ENCODE results near the gene FUOM. TPM values are rescaled to one million over a fixed set of nuclear protein-coding genes. Genes with fewer than 3 reads are reported as not detected.
A peak's percentile ranks its signal among the peaks of the same experiment; 100 is the strongest.
"Not testable (repeated sequence)": the region's sequence is repeated elsewhere in the genome, so short reads cannot be mapped to it uniquely, and the experiment has no call there.

Gene FUOM
- total RNA-seq, 1 experiment from 2014 or later: 41.8 TPM

- Histone ChIP-seq H3K23me2 (ENCODE audit: insufficient read length, low read depth, low read length, poor library complexity, severe bottlenecking) (no peaks in the 10 kb centered on the region), H3K9ac (ENCODE audit: extremely low read depth, insufficient read length, low read length) (no peak overlapping the region), H3T11ph (ENCODE audit: low read length) (no peak overlapping the region), H3K79me1 (ENCODE audit: insufficient read depth, low read depth, low read length, poor library complexity, severe bottlenecking) (no peaks in the 10 kb centered on the region), H4K5ac (ENCODE audit: insufficient read length, low read depth, low read length) (no peak overlapping the region), H3K79me2 (ENCODE audit: insufficient read depth, low read length) (no peaks in the 10 kb centered on the region), H3K14ac (ENCODE audit: insufficient read depth, low read length) (no peak overlapping the region), H3K9me3 (ENCODE audit: control insufficient read depth, low read depth, low read length) (no peaks in the 10 kb centered on the region), H2BK12ac (ENCODE audit: insufficient read length, low read depth, low read length) (no peak overlapping the region), H3K4me1 (ENCODE audit: insufficient read depth, low read length) (no peaks in the 10 kb centered on the region), H3K23ac (ENCODE audit: insufficient read length, low read depth, low read length) (no peak overlapping the region), H2BK15ac (ENCODE audit: low read depth, low read length) (no peak overlapping the region), H3K18ac (ENCODE audit: insufficient read length, low read depth, low read length) (no peak overlapping the region), H3K56ac (ENCODE audit: insufficient read length, low read depth, low read length) (no peak overlapping the region), H4K91ac (ENCODE audit: insufficient read length, low read depth, low read length) (no peak overlapping the region), H2BK120ac (ENCODE audit: low read depth, low read length, poor library complexity, severe bottlenecking) (no peak overlapping the region), H3K27ac (ENCODE audit: insufficient read length, low read depth, low read length) (no peak overlapping the region), H2BK20ac (ENCODE audit: low read depth, low read length, poor library complexity, severe bottlenecking) (no peak overlapping the region), H4K8ac (replicated peaks; ENCODE audit: insufficient read length, low read depth, low read length) (no peak overlapping the region), H3K4ac (ENCODE audit: low read depth, low read length) (no peak overlapping the region), H3K27me3 (ENCODE audit: insufficient read depth, low read length) (no peaks in the 10 kb centered on the region), H2AK5ac (ENCODE audit: insufficient read length, low read length) (no peak overlapping the region), H4K20me1 (ENCODE audit: control insufficient read depth, insufficient read depth, insufficient read length) (no peaks in the 10 kb centered on the region), H2BK5ac (ENCODE audit: insufficient read length, low read length) (no peak overlapping the region), H2AFZ (ENCODE audit: low read length) (no peak overlapping the region), H3K4me2 (ENCODE audit: insufficient read depth, insufficient read length, low read length) (no peak overlapping the region)
- peak; percentile 21 for DNase-seq
- Mint-ChIP-seq H3K4me1 (peaks cover under 1 to 1% of the 10 kb centered on the region in 2 experiments; a peak in 3 of 4 replicates), H3K27ac (peak overlapping the region in 2 of 3 experiments; percentile 33 to 65; a peak in 3 of 7 replicates), H3K4me3 (no peak overlapping the region), H3K36me3 (ENCODE audit: insufficient read depth in 1 of 3, low read depth in 3 of 3) (peaks cover 0 to 6% (median 4%) of the 10 kb centered on the region in 3 experiments; a peak in 3 of 7 replicates), H3K9me3 (no peaks in the 10 kb centered on the region; a peak in 1 of 5 replicates), H3K27me3 (ENCODE audit: low read depth) (no peaks in the 10 kb centered on the region)
- TF ChIP-seq, protein P1, sequence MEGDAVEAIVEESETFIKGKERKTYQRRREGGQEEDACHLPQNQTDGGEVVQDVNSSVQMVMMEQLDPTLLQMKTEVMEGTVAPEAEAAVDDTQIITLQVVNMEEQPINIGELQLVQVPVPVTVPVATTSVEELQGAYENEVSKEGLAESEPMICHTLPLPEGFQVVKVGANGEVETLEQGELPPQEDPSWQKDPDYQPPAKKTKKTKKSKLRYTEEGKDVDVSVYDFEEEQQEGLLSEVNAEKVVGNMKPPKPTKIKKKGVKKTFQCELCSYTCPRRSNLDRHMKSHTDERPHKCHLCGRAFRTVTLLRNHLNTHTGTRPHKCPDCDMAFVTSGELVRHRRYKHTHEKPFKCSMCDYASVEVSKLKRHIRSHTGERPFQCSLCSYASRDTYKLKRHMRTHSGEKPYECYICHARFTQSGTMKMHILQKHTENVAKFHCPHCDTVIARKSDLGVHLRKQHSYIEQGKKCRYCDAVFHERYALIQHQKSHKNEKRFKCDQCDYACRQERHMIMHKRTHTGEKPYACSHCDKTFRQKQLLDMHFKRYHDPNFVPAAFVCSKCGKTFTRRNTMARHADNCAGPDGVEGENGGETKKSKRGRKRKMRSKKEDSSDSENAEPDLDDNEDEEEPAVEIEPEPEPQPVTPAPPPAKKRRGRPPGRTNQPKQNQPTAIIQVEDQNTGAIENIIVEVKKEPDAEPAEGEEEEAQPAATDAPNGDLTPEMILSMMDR (conservative IDR thresholded peaks at IDR 0.05): no peak
- no CpG with 5 or more reads among the region's 17 CpGs for WGBS (ENCODE audit: extremely low coverage, insufficient read length, low lambda C conversion rate)
Measured at GRCh38 chr10:133388236-133388972, 30.6 kb upstream of the FUOM start.

DNA sequence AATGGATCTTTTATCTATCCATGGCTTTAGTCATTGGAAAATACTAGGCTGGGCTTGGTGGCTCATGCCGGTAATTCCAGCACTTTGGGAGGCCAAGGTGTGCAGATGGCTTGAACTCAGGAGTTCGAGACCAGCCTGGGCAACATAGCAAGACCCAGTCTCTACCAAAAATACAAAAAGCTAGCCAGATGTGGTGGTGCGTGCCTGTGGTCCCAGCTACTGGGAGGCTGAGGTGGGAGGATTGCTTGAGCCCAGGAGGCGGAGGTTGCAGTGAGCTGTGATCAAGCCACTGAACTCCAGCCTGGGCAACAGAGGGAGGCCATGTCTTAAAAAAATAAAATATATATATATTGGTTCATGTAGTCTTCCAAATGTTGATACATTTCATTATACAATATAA is 29.1 kb upstream of the FUOM start:
- not testable (repeated sequence) for H3K79me2 ChIP-seq (ENCODE audit: insufficient read depth, low read length); H3K27ac ChIP-seq (ENCODE audit: insufficient read length, low read depth, low read length); H3K4me1 ChIP-seq (ENCODE audit: insufficient read depth, low read length); H2BK120ac ChIP-seq (ENCODE audit: low read depth, low read length, poor library complexity, severe bottlenecking); H4K20me1 ChIP-seq (ENCODE audit: control insufficient read depth, insufficient read depth, insufficient read length); H3K56ac ChIP-seq (ENCODE audit: insufficient read length, low read depth, low read length); DNase-seq; H3T11ph ChIP-seq (ENCODE audit: low read length); H2BK12ac ChIP-seq (ENCODE audit: insufficient read length, low read depth, low read length); H4K8ac ChIP-seq (replicated peaks; ENCODE audit: insufficient read length, low read depth, low read length); H3K36me3 Mint-ChIP-seq (ENCODE audit: insufficient read depth in 1 of 3, low read depth in 3 of 3); H3K4me3 Mint-ChIP-seq; H3K4me1 Mint-ChIP-seq; H3K9me3 Mint-ChIP-seq; H2BK20ac ChIP-seq (ENCODE audit: low read depth, low read length, poor library complexity, severe bottlenecking); H3K9me3 ChIP-seq (ENCODE audit: control insufficient read depth, low read depth, low read length); H3K18ac ChIP-seq (ENCODE audit: insufficient read length, low read depth, low read length); H2BK5ac ChIP-seq (ENCODE audit: insufficient read length, low read length); H2AK5ac ChIP-seq (ENCODE audit: insufficient read length, low read length); H3K14ac ChIP-seq (ENCODE audit: insufficient read depth, low read length); H4K91ac ChIP-seq (ENCODE audit: insufficient read length, low read depth, low read length); H3K27me3 ChIP-seq (ENCODE audit: insufficient read depth, low read length); H3K23ac ChIP-seq (ENCODE audit: insufficient read length, low read depth, low read length); H3K27ac Mint-ChIP-seq; H3K27me3 Mint-ChIP-seq (ENCODE audit: low read depth); H3K79me1 ChIP-seq (ENCODE audit: insufficient read depth, low read depth, low read length, poor library complexity, severe bottlenecking); H3K23me2 ChIP-seq (ENCODE audit: insufficient read length, low read depth, low read length, poor library complexity, severe bottlenecking); H2AFZ ChIP-seq (ENCODE audit: low read length); H4K5ac ChIP-seq (ENCODE audit: insufficient read length, low read depth, low read length); H3K4ac ChIP-seq (ENCODE audit: low read depth, low read length); H3K9ac ChIP-seq (ENCODE audit: extremely low read depth, insufficient read length, low read length); H2BK15ac ChIP-seq (ENCODE audit: low read depth, low read length); H3K4me2 ChIP-seq (ENCODE audit: insufficient read depth, insufficient read length, low read length)
- WGBS (ENCODE audit: extremely low coverage, insufficient read length, low lambda C conversion rate): no CpG with 5 or more reads among the region's 4 CpGs
